Coronary artery (tissue), 2 donors: Measurements from ENCODE around the gene NEU4.

Experiments used
- DNase-seq: peaks from one replicate; pipeline ENCODE4 v3.0.0-alpha.2; 2017; ENCODE audit warnings: low spot score
- H3K27ac ChIP-seq, 2 donors: fragments of 200-600 bp; sonication (generic); one replicate each; pipeline ENCODE4 v1.5.1; 2016 to 2019
- H3K4me3 ChIP-seq: fragments of 200-600 bp; sonication (generic); 2 replicates; pipeline ENCODE4 v1.5.1; 2016; ENCODE audit warnings: mild to moderate bottlenecking, moderate library complexity
- TF ChIP-seq, protein P1 (sequence below): fragments of 200-600 bp; sonication (generic); IDR thresholded peaks from one replicate; pipeline ENCODE4 v1.5.1; 2019; ENCODE audit warnings: antibody characterized with exemption

Gene NEU4

GRCh38 chr2:241853651-241854341 lies 44.8 kb downstream of the NEU4 start:
- Histone ChIP-seq H3K4me3 (no peak overlapping the region), H3K27ac (no peak overlapping the region)
- DNase-seq, result no peak
- TF ChIP-seq, protein P1, sequence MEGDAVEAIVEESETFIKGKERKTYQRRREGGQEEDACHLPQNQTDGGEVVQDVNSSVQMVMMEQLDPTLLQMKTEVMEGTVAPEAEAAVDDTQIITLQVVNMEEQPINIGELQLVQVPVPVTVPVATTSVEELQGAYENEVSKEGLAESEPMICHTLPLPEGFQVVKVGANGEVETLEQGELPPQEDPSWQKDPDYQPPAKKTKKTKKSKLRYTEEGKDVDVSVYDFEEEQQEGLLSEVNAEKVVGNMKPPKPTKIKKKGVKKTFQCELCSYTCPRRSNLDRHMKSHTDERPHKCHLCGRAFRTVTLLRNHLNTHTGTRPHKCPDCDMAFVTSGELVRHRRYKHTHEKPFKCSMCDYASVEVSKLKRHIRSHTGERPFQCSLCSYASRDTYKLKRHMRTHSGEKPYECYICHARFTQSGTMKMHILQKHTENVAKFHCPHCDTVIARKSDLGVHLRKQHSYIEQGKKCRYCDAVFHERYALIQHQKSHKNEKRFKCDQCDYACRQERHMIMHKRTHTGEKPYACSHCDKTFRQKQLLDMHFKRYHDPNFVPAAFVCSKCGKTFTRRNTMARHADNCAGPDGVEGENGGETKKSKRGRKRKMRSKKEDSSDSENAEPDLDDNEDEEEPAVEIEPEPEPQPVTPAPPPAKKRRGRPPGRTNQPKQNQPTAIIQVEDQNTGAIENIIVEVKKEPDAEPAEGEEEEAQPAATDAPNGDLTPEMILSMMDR, result no peak

GRCh38 chr2:241854342-241855244 lies 45.6 kb downstream of the NEU4 start:
- H3K4me3 ChIP-seq, result no peak overlapping the region
- H3K27ac ChIP-seq, result no peak overlapping the region
- TF ChIP-seq, protein P1, result no peak
- DNase-seq, result no peak

GRCh38 chr2:241855245-241855887 lies 46.4 kb downstream of the NEU4 start:
- Histone ChIP-seq H3K27ac (no peak overlapping the region), H3K4me3 (no peak overlapping the region)
- TF ChIP-seq, protein P1, result no peak
- no peak for DNase-seq

GRCh38 chr2:241855888-241856422 lies 47.0 kb downstream of the NEU4 start:
- Histone ChIP-seq H3K27ac (no peak overlapping the region), H3K4me3 (no peak overlapping the region)
- TF ChIP-seq, protein P1, result no peak
- DNase-seq, result no peak

DNA sequence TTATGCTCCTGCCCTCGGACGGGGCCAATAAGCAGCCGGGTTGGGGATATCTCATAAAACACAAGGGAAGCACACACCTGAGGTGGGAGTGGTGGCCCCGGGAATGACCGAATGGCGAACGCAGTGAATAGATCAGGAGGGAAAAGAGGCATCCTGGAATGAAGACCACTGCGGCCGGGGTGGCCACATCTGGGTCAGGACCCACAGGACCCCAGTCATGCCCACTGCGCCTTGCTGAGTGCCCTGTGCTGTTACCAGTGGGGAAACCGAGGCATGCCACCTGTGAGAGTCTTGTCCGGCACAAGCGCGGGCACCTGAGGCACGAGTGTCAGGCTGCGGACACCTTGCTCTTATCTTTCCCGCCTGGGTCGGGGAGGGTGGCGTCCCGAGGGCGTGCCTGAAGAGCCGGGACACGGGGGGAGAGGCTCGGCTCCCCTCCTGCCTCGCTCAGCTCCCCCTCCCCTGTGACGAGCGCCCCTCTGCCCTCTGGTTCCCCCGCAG lies 48.1 kb downstream of the NEU4 start:
- TF ChIP-seq, protein P1, result no peak
- DNase-seq, result no peak
- no peak overlapping the region for H3K4me3 ChIP-seq
- H3K27ac ChIP-seq, result no peak overlapping the region

- no peak for DNase-seq
- TF ChIP-seq, protein P1, result no peak
- H3K27ac ChIP-seq, result no peak overlapping the region
- no peak overlapping the region for H3K4me3 ChIP-seq
These were observed 48.7 kb downstream of the NEU4 start for GRCh38 chr2:241857572-241858121.
